GM10847 (cell line): ENCODE measurements around the gene CHP2.

Source experiments
- POLR2A ChIP-seq: IDR thresholded peaks from 2 replicates; pipeline ENCODE4 v1.6.1; 2011; ENCODE audit not compliant: insufficient read length; ENCODE audit errors: extremely low read depth

CHP2 gene

GRCh38 chr16:23739516-23739915, 15.3 kb upstream of the CHP2 start:
- TF ChIP-seq POLR2A, result no peak

DNA sequence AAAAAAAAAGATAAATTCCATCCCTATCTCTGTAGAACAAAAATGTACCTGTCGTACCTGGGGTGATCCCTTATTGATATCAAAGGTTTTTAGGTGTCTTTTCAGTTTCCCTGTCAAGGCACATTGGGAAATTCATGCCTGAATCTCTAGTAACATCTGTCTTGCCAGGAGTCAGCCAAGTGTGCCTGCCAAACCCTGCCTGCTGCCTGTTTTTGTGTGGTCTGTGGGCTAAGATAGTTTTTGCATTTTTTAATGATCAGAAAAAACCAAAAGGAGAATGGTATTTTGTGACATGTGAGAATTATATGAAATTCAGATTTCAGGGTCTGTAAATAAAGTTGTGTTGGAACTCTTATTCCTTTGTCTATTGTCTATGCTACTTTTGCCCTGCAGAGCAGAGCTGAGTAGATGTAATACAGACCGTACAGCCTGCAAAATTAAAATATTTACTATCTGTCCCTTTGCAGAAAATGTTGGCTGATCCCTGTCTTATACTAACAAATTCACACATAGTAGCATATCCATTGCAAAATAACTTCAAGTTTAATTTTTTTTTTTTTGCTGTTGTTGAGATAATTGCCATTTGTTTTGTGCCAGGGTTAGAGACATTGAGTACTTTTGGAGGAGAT, 13.0 kb upstream of the CHP2 start:
- TF ChIP-seq POLR2A, result no peak

DNA sequence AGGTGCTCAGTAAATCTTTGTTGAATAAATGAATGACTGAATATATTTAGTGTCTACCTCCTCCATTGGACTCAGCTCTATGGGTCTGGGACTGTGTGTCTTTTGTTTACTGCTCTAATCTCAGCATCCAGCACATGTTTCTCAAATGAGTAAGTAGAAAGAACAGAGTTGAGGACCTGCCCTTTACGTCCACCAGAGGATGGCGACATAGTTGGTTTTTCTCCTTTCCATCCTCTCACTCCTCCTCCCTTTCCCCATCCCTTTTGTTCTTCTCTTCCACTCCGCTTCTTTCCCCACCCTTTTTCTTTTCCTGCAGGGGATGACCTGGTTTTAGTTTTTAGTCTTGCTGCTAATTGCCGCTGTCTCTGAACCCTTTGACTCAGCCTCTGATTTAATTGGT, 12.1 kb upstream of the CHP2 start:
- TF ChIP-seq POLR2A, result no peak

DNA sequence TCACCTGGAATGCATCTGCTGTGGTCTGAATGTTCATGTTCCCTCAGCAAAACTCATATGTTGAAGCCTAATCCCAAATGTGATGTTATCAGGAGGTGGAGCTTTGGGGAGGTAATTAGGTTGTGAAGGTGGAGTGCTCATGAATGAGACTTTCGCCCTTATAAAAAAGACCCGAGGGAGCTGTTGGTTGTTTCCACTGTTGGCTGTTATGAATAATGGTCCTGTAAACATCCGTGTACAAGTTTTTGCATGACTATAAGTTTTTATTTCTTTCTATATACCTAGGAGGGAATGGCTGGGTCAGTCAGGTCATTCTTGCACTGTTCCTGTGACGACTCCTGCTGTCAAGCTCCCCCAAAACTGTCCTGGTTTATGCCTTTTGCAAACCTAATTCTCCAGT, 9.6 kb upstream of the CHP2 start:
- no peak for TF ChIP-seq POLR2A

- TF ChIP-seq POLR2A, result no peak
These were observed 6.2 kb upstream of the CHP2 start for GRCh38 chr16:23748630-23749029.

- TF ChIP-seq POLR2A, result no peak
These were observed 775 bp upstream of the CHP2 start for GRCh38 chr16:23753908-23754593.

GRCh38 chr16:23755484-23755809, 621 bp downstream of the CHP2 start:
- no peak for TF ChIP-seq POLR2A

- TF ChIP-seq POLR2A, result no peak
These were observed 2.3 kb downstream of the CHP2 start for GRCh38 chr16:23757116-23757515.

DNA sequence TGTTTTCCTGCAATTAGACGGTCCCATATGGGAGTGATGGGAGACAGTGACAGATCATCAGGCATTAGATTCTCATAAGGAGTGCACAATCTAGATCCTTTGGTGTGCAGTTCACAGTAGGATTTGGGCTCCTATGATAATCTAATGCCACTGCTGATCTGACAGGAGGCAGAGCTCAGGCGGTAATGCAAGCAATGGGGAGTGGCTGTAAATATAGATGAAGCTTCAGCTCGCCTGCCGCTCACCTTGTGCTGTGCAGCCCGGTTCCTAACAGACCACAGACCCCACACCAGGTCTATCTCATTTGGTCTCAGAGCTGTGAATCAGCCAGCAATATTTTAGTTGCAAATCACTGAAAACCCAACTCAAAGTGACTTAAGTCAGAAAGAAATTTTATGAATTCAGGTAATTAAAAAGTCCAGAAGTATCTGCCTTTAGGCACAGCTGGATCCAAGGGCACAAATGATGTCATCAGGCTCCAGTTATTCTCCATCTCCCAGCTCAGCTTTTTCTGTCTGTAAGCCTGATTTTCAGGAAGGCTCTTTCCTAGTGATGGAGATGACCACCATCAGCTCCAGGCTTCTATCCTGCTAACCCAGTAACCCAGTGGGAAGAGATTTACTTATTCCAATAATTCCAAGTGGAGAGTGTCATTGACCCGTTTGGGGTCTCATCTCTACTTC, 3.3 kb downstream of the CHP2 start:
- TF ChIP-seq POLR2A, result no peak

DNA sequence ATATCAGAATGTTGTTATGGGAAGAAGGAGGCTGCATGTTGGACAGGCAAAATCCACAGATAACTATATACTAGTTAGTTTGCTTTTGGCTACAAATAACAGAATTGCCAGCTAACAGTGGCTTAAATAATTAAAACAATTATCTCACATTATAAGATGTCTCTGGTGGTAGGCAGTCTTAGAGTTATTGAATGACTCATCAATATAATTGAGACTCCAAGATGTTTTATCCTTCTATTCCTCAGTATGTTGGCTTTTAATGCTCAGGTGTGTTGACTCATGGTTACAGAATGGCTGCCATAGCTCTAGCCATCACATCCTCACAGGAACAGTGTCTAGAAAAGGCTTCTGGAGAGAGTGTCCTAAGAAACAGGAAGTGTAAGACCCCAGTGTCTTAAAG, 11.1 kb downstream of the CHP2 start:
- TF ChIP-seq POLR2A, result no peak

GRCh38 chr16:23768581-23768980, 13.8 kb downstream of the CHP2 start:
- no peak for TF ChIP-seq POLR2A

DNA sequence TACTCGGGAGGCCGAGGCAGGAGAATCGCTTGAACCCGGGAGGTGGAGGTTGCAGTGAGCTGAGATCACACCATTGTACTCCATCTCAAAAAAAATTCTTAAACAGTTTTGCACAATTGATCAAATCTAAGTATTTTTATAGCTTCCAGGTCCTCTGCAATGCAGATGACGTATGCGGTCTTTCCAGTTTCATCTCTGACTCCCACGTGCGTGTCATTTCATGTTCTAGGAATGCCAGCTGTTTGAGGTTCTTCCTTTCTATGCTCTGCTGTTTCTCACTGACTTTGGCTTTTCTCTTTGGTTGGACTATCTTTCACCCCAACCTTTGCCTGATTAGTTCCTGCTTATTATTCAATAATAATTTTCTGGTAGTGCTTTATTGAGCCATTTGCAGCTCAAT, 16.2 kb downstream of the CHP2 start:
- no peak for TF ChIP-seq POLR2A

- no peak for TF ChIP-seq POLR2A
These were observed 16.8 kb downstream of the CHP2 start for GRCh38 chr16:23771642-23772041.

DNA sequence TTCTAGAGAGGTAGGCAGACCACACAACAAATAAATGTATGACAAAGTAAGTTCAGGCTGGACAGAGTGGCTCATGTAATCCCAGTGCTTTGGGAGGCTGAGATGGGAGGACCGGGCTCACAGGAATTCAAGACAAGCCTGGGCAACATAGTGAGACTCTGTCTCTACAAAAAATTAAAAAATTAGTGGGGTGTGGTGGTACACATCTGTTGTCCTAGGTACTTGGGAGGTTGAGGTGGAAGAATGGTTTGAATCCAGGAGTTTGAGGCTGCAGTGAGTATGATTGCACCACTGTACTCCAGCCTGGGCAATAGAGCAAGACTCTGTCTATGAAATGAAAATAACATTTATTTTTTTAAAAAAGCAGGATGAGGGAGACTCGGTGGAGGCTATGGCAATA, 18.5 kb downstream of the CHP2 start:
- no peak for TF ChIP-seq POLR2A

- no peak for TF ChIP-seq POLR2A
These were observed 26.4 kb downstream of the CHP2 start for GRCh38 chr16:23781176-23781575.

GRCh38 chr16:23784811-23785447, 30.1 kb downstream of the CHP2 start:
- TF ChIP-seq POLR2A, result no peak
